Naive thymus-derived CD4-positive, alpha-beta T cell (primary cell): ENCODE results near the gene WAPL. TPM values are rescaled to one million over a fixed set of nuclear protein-coding genes. Genes with fewer than 3 reads are reported as not detected.

ENCODE experiments used
- polyA plus RNA-seq, 2 donors: library from polyadenylated mRNA; unstranded; fragments of 300-500 nt; fragmentation: Illumina TruSeq; gene quantifications; one replicate each; pipeline ENCODE4 v1.2.3, GENCODE V29; 2021
- total RNA-seq, 6 experiments: library from RNA in 5 of 6; stranded (reverse) in 5 of 6; gene quantifications; 1 replicate in 5 of 6; 2 replicates in 1 of 6; pipeline ENCODE4 v1.2.3 and lab custom pipeline; 2021 to 2026

WAPL gene
- total and polyA plus RNA-seq, 7 experiments from 2014 or later = 40.3 to 59.2 (median 49.5) TPM

Other genes starting within 250 kb of the WAPL start
- gene GRID1, start 155.0 kb downstream of the WAPL start, total RNA-seq = not detected
- gene GRID1, start 155.0 kb downstream of the WAPL start, polyA plus RNA-seq = not detected
- gene OPN4, start 132.8 kb upstream of the WAPL start, total RNA-seq = not detected
- not detected for gene OPN4, start 132.8 kb upstream of the WAPL start, polyA plus RNA-seq
- under 1 TPM in 2 of 5 experiments, not detected in 3; 0.13 to 0.32 TPM for gene LDB3, start 146.7 kb upstream of the WAPL start, total RNA-seq
- gene LDB3, start 146.7 kb upstream of the WAPL start, polyA plus RNA-seq = not detected
- gene BMPR1A, start 234.8 kb upstream of the WAPL start, total RNA-seq = 10 to 100 TPM in 2 of 5 experiments, 1 to 10 TPM in 3; 4.3 to 11.3 (median 8.9) TPM
- gene BMPR1A, start 234.8 kb upstream of the WAPL start, polyA plus RNA-seq = 1 to 10 TPM; 2.1 to 3.0 TPM